HG03064 (cell line): Measurements from ENCODE around the gene KLHL29.
"Not testable (repeated sequence)": the region's sequence is repeated elsewhere in the genome, so short reads cannot be mapped to it uniquely, and the experiment has no call there.

Experiments
- ATAC-seq: cut with Tn5 transposase; IDR thresholded peaks from one replicate; pipeline ENCODE4 v1.9.1; 2021; ENCODE audit warnings: low read depth; ENCODE audit not compliant: unreplicated experiment

KLHL29 gene

GRCh38 chr2:23720705-23721453, 335.9 kb downstream of the KLHL29 start:
- no peak for ATAC-seq

GRCh38 chr2:23721454-23721826, 336.5 kb downstream of the KLHL29 start:
- ATAC-seq = no peak

- ATAC-seq = no peak
Observed at GRCh38 chr2:23722255-23722654, 337.3 kb downstream of the KLHL29 start.

- not testable (repeated sequence) for ATAC-seq
Observed at GRCh38 chr2:23723029-23723428, 338.1 kb downstream of the KLHL29 start.

- no peak for ATAC-seq
Observed at GRCh38 chr2:23734416-23734815, 349.4 kb downstream of the KLHL29 start.

- ATAC-seq = not testable (repeated sequence)
Observed at GRCh38 chr2:23736783-23737182, 351.8 kb downstream of the KLHL29 start.

GRCh38 chr2:23745068-23745725, 360.2 kb downstream of the KLHL29 start:
- ATAC-seq = no peak

- ATAC-seq = no peak
Observed at GRCh38 chr2:23745726-23746105, 360.7 kb downstream of the KLHL29 start.

GRCh38 chr2:23746141-23746863, 361.3 kb downstream of the KLHL29 start:
- ATAC-seq = no peak

- no peak for ATAC-seq
Observed at GRCh38 chr2:23751747-23752265, 366.8 kb downstream of the KLHL29 start.

GRCh38 chr2:23753291-23754010, 368.5 kb downstream of the KLHL29 start:
- ATAC-seq = no peak

GRCh38 chr2:23754970-23755369, 370.0 kb downstream of the KLHL29 start:
- no peak for ATAC-seq

GRCh38 chr2:23756593-23757292, 371.8 kb downstream of the KLHL29 start:
- no peak for ATAC-seq

- no peak for ATAC-seq
Observed at GRCh38 chr2:23757686-23758433, 372.9 kb downstream of the KLHL29 start.
